GM18499 (cell line): ENCODE results near the gene ROS1.

ENCODE experiments used
- ATAC-seq: cut with Tn5 transposase; IDR thresholded peaks from one replicate; pipeline ENCODE4 v1.9.1; 2021; ENCODE audit warnings: moderate number of reproducible peaks; ENCODE audit not compliant: insufficient read depth, unreplicated experiment

Gene ROS1

DNA sequence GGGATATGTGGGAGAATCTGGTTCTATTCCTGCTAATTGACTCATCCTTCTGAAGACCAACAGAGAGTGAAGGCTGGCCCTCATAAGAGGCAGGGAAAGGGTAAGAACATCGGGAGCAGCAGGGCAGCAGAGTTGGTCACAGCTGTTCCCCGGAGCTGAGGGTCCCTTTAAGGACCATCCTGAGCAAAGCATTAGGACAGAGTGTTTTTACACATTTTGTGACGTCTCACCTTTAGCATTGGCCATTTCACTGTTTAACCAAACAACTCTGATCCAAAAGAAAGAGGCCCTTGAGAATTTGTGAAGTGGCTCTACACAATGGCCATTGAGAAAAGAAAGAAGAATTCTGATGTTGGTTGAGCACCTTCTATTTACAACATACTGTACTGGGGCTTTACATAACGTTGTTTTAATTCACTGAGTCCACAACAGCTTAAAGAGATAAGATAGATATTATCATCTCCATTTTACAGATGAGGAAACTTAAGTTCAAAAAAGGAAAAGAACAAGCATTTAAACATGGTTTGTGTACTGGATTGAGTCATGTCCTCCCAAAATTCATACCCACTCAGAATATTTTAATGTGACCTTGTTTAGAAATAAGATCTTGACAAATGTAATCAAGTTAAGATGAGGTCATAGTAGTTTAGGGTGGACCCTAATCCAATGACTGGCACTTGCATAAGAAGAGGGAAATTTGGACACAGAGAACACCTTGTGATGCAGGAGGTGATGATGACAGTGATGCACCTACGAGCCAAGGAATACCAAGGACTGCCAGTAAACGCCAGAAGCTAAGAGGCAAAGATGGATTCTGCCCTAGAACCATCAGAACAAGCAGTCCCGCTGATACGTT lies 98.4 kb downstream of the ROS1 start:
- ATAC-seq: no peak

DNA sequence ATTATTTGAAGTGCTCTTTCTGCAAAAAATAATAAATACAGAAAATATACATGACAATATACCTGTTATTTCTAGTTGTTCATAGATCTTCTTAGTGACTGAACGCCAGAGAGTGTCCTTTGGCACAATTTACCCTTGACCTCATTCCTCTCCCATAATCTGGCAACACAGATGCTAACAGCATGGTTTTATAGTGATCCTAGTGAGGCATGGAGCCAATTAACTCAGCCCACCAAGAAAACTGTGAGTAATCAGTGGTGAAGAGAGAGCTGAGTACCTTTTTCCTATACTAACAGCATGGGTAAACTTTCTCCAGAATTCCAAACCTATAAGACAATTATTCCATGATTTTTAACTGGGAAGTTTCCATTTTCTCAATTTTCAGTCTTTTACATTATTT lies 99.3 kb downstream of the ROS1 start:
- no peak for ATAC-seq

- no peak for ATAC-seq
Measured at GRCh38 chr6:117317261-117317660, 108.5 kb downstream of the ROS1 start.

DNA sequence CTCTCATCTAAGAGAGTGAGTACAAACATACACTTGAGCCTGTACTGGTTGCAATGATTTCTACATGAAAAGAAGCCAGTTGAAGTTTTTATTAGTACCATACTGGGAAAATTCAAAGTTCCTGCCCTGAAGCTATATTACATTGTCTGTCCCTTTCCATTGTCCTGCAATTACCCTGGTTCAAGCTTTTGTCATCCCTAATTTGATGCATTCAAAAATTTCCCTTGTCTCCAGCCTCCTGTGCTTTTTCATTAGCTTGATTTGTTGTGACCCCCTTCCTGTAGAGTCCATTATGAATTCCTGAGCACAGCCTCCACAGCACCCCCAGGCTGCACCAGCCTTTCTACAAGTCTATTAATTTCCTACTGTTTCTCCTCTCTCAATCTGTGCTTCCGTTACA lies 114.0 kb downstream of the ROS1 start:
- no peak for ATAC-seq

DNA sequence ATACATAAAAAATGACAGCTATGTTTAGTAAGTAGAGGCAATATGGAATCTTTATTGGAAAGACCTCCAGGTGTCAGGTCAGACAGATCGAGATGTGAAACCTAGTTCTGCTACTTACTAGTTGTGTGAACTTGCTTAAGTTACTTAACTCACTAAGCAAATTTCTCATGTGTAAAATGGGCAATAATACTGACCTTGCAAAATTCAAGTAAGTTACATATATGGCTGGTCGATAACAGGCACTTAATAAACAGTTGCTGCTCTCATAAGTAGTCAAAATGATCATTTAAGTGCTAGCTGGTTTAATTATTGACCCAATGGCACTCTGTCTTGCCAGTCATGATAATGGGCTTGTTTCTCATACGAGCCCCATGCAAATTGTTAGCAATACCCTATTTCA lies 114.4 kb downstream of the ROS1 start:
- no peak for ATAC-seq

DNA sequence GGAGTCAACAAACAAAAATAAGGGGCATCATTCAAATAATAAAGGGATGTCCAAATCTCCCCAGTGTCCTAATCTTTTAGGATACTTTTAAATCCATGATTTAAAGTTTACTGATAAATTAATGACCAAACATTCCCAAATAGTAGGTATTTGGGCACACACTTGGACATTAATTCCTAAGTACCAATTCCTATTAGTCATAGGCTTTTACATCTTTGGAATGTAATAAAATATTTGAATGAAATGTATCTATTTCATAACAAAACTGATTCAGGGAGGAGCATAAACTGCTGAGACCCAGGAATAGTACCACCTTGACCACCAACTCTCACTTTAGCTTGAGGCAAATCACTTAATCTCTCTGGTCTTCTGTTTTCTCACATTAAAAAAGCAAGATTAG lies 116.1 kb downstream of the ROS1 start:
- no peak for ATAC-seq

GRCh38 chr6:117309069-117309468 lies 116.7 kb downstream of the ROS1 start:
- no peak for ATAC-seq

GRCh38 chr6:117307655-117308054 lies 118.1 kb downstream of the ROS1 start:
- no peak for ATAC-seq

DNA sequence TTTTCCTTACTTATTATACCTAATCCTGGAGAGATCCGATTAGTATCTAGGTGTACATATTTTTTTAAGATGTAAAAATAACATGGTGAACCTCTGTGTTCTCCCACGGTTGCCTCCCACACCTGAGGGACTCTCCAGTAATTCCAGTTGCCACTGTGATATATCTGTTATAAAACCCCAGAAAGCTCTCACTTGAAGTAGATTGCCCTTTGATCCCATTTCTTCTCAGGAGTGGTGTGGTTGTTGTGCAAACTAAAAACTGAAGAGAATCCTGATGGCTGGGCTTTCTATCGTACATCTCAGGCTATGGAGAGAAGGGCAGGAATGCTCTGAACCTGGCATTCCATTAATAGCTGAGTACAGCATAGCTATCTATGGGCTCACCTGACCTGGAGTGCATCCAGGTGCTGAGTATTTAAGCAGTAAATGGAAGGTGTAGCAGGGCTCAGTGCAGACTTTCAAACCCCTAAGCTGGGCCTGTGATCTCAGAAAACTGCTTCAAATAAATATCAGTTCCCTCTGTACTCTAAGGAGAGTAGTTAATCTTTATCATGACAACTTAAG lies 119.4 kb downstream of the ROS1 start:
- ATAC-seq: no peak

DNA sequence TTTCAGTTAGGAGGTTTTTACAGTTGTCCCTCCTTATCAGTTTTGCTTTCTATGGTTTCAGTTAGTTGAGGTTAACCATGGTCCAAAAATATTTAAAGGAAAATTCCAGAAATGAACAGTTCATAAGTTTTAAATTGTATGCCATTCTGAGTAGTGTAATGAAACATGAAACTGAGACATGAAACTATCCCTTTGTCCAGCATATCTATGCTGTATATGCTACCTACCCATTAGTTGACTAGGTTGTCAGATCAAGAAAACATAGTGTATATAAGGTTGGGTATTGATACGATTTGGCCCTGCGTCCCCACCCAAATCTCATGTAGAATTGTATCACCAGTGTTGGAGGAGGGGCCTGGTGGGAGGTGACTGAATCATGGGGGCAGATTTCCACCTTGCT lies 121.3 kb downstream of the ROS1 start:
- ATAC-seq: no peak

DNA sequence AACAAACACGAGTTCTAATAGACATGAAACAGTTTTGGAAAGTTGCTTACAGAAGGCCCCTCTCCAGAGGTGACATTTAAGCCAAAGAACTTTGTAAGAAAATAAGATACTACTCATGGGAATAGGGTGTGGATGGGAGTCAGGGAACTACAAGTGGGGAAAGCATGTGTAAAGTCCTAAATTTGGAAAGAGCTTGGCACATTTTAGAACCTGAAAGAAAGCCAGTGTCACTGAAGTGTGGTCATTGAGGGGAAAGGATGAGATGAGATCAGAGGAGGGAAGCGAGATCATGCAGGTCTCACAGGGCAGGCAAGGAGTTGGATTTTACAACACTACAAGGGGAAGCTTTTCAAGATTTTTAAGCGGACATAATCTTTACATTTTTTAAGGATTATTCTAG lies 122.4 kb downstream of the ROS1 start:
- ATAC-seq: no peak

DNA sequence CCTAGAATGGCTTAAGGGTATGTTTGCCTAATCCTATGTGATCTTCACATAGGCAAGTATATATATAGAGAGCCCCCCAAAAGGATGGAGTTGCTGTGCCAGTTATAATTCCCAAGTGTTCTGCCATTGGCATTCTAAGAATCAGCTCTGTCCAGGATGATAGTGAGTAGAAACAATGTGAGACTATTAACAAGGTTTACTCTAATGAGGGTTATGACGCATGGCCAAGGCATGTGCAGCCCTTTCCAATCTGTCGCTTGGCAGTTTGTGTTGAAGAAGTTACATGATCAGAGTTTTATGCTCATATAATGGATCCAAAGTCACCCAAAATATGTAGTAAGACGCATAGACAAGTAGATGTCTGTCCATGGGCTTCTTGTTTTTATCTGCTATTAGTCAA lies 126.8 kb downstream of the ROS1 start:
- no peak for ATAC-seq

- ATAC-seq: no peak
Measured at GRCh38 chr6:117290173-117290846, 135.4 kb downstream of the ROS1 start.

GRCh38 chr6:117288083-117288715 lies 137.5 kb downstream of the ROS1 start:
- ATAC-seq: no peak

DNA sequence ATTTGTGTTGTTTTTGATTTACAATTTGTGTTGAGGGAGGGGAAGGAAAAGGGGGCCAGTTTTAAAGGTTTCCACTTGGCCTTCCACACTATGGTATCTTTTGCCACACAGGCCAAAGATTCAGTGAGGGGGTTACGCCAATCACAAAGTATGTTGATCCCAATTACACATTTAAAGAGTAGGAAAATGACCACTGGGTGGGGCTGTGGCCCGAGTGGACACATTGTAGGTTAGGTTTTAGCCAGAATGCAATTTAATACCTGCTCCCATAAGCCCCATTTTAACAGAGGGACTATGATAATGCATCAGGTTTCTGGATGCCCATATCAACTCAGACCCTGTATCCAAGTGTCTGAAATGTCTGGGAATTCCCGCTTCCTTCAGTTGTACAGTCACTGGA lies 144.8 kb downstream of the ROS1 start:
- no peak for ATAC-seq

GRCh38 chr6:117276778-117277316 lies 148.9 kb downstream of the ROS1 start:
- ATAC-seq: no peak

GRCh38 chr6:117275711-117276110 lies 150.0 kb downstream of the ROS1 start:
- ATAC-seq: no peak

DNA sequence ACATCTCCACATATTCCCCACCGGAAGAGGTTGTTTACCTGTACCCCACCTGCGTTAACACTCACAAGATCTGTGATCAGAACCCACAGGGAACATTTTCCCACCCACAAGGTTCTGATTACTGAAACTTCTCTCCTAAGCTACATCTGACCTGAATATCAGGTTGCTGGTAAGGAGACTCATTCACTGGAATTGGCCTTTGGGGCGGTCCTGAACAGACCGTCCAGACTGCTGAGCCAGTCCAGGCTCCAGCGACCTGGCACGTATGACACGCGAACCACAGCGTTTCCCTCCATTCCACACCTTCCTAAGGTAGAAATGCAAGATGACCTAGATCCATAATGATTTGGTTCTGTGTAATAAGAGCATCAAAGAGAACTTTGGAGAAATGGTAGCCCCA lies 150.5 kb downstream of the ROS1 start:
- ATAC-seq: no peak

DNA sequence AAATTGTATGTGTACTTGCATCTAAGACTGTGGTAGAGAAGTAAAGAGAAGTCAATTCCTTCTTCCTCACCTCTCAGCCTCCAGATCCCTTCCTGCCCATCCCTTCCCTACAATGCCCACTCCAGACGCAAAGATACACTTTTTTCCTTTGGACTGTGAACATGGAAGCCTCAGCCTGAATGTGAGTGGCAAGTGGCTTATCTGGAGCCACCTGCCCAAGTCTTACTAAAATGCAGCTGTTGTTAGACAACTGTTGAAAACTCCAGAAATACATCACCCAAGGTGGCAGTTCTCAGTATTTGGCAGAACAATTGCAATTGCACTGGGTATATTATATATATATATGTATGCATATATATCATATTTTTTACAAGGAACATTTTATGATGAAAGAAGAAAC lies 152.9 kb downstream of the ROS1 start:
- ATAC-seq: no peak

GRCh38 chr6:117272032-117272866 lies 153.5 kb downstream of the ROS1 start:
- no peak for ATAC-seq
